SIG-M5 (cell line): ENCODE measurements around the gene WNK2.
"Not testable (repeated sequence)": the region's sequence is repeated elsewhere in the genome, so short reads cannot be mapped to it uniquely, and the experiment has no call there.

Experiments used
- DNase-seq: peaks from one replicate; lab custom pipeline; 2025; lab: John Stamatoyannopoulos, UW

Gene WNK2

GRCh38 chr9:93336720-93337119, 152.8 kb downstream of the WNK2 start:
- DNase-seq = no peak

- DNase-seq = not testable (repeated sequence)
Measured at GRCh38 chr9:93338196-93338595, 154.3 kb downstream of the WNK2 start.

- no peak for DNase-seq
Measured at GRCh38 chr9:93340091-93340490, 156.2 kb downstream of the WNK2 start.

GRCh38 chr9:93341820-93342219, 157.9 kb downstream of the WNK2 start:
- not testable (repeated sequence) for DNase-seq

GRCh38 chr9:93342428-93342827, 158.5 kb downstream of the WNK2 start:
- not testable (repeated sequence) for DNase-seq

- DNase-seq = no peak
Measured at GRCh38 chr9:93343663-93344062, 159.7 kb downstream of the WNK2 start.

- no peak for DNase-seq
Measured at GRCh38 chr9:93345643-93346230, 161.8 kb downstream of the WNK2 start.

- DNase-seq = no peak
Measured at GRCh38 chr9:93346231-93347112, 162.5 kb downstream of the WNK2 start.

GRCh38 chr9:93347371-93347975, 163.5 kb downstream of the WNK2 start:
- DNase-seq = not testable (repeated sequence)

GRCh38 chr9:93353413-93354310, 169.7 kb downstream of the WNK2 start:
- DNase-seq = not testable (repeated sequence)

- no peak for DNase-seq
Measured at GRCh38 chr9:93354451-93354850, 170.5 kb downstream of the WNK2 start.

GRCh38 chr9:93355827-93356226, 171.9 kb downstream of the WNK2 start:
- DNase-seq = no peak

- DNase-seq = no peak
Measured at GRCh38 chr9:93357649-93358048, 173.7 kb downstream of the WNK2 start.

GRCh38 chr9:93359907-93360306, 176.0 kb downstream of the WNK2 start:
- not testable (repeated sequence) for DNase-seq

GRCh38 chr9:93361995-93362394, 178.1 kb downstream of the WNK2 start:
- DNase-seq = no peak

- no peak for DNase-seq
Measured at GRCh38 chr9:93364734-93365426, 180.9 kb downstream of the WNK2 start.

GRCh38 chr9:93365427-93366118, 181.6 kb downstream of the WNK2 start:
- no peak for DNase-seq

- DNase-seq = no peak
Measured at GRCh38 chr9:93366119-93366447, 182.1 kb downstream of the WNK2 start.

- DNase-seq = not testable (repeated sequence)
Measured at GRCh38 chr9:93366486-93366885, 182.5 kb downstream of the WNK2 start.

- no peak for DNase-seq
Measured at GRCh38 chr9:93368437-93368836, 184.5 kb downstream of the WNK2 start.

GRCh38 chr9:93369686-93370085, 185.7 kb downstream of the WNK2 start:
- no peak for DNase-seq
